HepG2 (cell line): ENCODE data around the gene RUVBL2. TPM values are rescaled to one million over a fixed set of nuclear protein-coding genes. Genes with fewer than 3 reads are reported as not detected.

Experiments used
- ATAC-seq: fragments of 200-7000 bp; cut with Tn5 transposase; 3 replicates; pipeline ENCODE4 v1.9.1; 2020; ENCODE audit warnings: mild to moderate bottlenecking, moderate library complexity
- BruUV-seq: library from RNA; stranded (reverse); fragments of 400-500 nt; replicated peaks from 2 replicates; lab custom pipeline; 2021; lab: Mats Ljungman, UMichigan
- CTCF ChIA-PET: fragments of 300-600 bp; formaldehyde crosslinking; extraction: SDS; loops from one replicate; lab custom pipeline; 2021; ENCODE audit warnings: low total read pairs, inconsistent platforms, low intra/inter-chr PET ratio; lab: Yijun Ruan, JAX
- POLR2A ChIA-PET: fragments of 350-600 bp; sonication (Branson Sonifier 250); formaldehyde crosslinking; loops from one replicate; lab custom pipeline; 2020; ENCODE audit warnings: antibody characterized with exemption, inconsistent platforms; lab: Yijun Ruan, JAX
- DNase-seq: peaks from one replicate; pipeline ENCODE4 v3.0.0-alpha.2; 2015; ENCODE audit warnings: low spot score
- FAIRE-seq: peaks from 3 replicates; lab custom pipeline; 2011; peaks lifted over from hg19 to GRCh38; lab: Jason Lieb, UNC
- H2AFZ ChIP-seq: one replicate; pipeline ENCODE4 v1.6.1; 2011; ENCODE audit warnings: low read length, inconsistent platforms
- H3K27ac ChIP-seq: fragments of 300-600 bp; 3 replicates; pipeline ENCODE4 v1.8.0; 2011; ENCODE audit warnings: mixed run types, mild to moderate bottlenecking, mixed read lengths, low read length, inconsistent platforms; ENCODE audit not compliant: insufficient read depth; ENCODE audit errors: extremely low read length
- H3K27me3 ChIP-seq, 2 experiments: fragments of 200-600 bp in 1 of 2; 2 replicates in 1 of 2; 3 replicates in 1 of 2; pipeline versions ENCODE4 v1.6.0 to v1.8.0; 2011; ENCODE audit warnings: low read length in 2 of 2, mild to moderate bottlenecking in 2 of 2, moderate library complexity in 2 of 2, inconsistent platforms in 1 of 2; ENCODE audit not compliant: insufficient read depth in 2 of 2, control insufficient read depth in 1 of 2
- H3K36me3 ChIP-seq, 2 experiments: fragments of 200-600 bp in 1 of 2; replicated peaks in 1 of 2; 2 replicates in 1 of 2; 3 replicates in 1 of 2; pipeline versions ENCODE4 v1.5.1 to v1.8.0; 2011; ENCODE audit warnings: low read length in 2 of 2, inconsistent platforms in 1 of 2; ENCODE audit not compliant: insufficient read depth in 2 of 2, control insufficient read depth in 1 of 2
- H3K4me1 ChIP-seq: 2 replicates; pipeline ENCODE4 v1.5.1; 2012; ENCODE audit warnings: low read length, inconsistent platforms; ENCODE audit not compliant: insufficient read depth
- H3K4me2 ChIP-seq: 2 replicates; pipeline ENCODE4 v1.6.0; 2011; ENCODE audit warnings: low read depth, low read length, inconsistent platforms
- H3K4me3 ChIP-seq, 3 experiments: fragments of 200-600 bp in 1 of 3; sonication (generic), shearing (Covaris generic) in 1 of 3; replicated peaks in 1 of 3; 2 replicates each; pipeline ENCODE4 v1.5.1; 2011 to 2016; ENCODE audit warnings: low read length in 3 of 3, inconsistent platforms in 2 of 3, low read depth in 2 of 3, mild to moderate bottlenecking in 2 of 3, control low read depth in 1 of 3, mixed read lengths in 1 of 3; ENCODE audit not compliant: insufficient read depth in 1 of 3
- H3K79me2 ChIP-seq: one replicate; pipeline ENCODE4 v1.6.1; 2011; ENCODE audit warnings: low read length, inconsistent platforms; ENCODE audit not compliant: insufficient read depth
- H3K9ac ChIP-seq: 2 replicates; pipeline ENCODE4 v1.6.0; 2011; ENCODE audit warnings: mild to moderate bottlenecking, low read depth, low read length, inconsistent platforms; ENCODE audit not compliant: insufficient read depth
- H3K9me3 ChIP-seq: 2 replicates; pipeline ENCODE4 v1.5.1; 2012; ENCODE audit warnings: mild to moderate bottlenecking, low read length
- H4K20me1 ChIP-seq: 2 replicates; pipeline ENCODE4 v1.6.0; 2011; ENCODE audit warnings: inconsistent platforms, mild to moderate bottlenecking, low read length, moderate library complexity; ENCODE audit not compliant: insufficient read depth
- FOXP1 ChIP-seq, 2 experiments: fragments of 450-650 bp in 1 of 2; IDR thresholded peaks; 2 replicates each; pipeline ENCODE4 v1.6.1; 2017 to 2018; ENCODE audit warnings: antibody characterized with exemption in 1 of 2
- GABPA ChIP-seq, 2 experiments: IDR thresholded peaks; 2 replicates each; pipeline ENCODE4 v1.6.1; 2011 to 2016; ENCODE audit warnings: low read depth in 2 of 2, low read length in 1 of 2, missing biosample characterization in 1 of 2, missing genetic modification characterization in 1 of 2
- KLF13 ChIP-seq: sonication (generic); formaldehyde crosslinking; IDR thresholded peaks from 2 replicates; pipeline ENCODE4 v1.4.0; 2020; ENCODE audit warnings: mild to moderate bottlenecking, missing genetic modification reagents
- LCORL ChIP-seq, 2 experiments: fragments of 450-650 bp in 1 of 2; sonication (generic) in 1 of 2; formaldehyde crosslinking in 1 of 2; IDR thresholded peaks; 2 replicates each; pipeline versions ENCODE4 v1.5.0 to v1.6.1; 2017 to 2020; ENCODE audit warnings: antibody characterized with exemption in 1 of 2, missing genetic modification reagents in 1 of 2
- MAZ ChIP-seq, 2 experiments: sonication (generic) in 1 of 2; formaldehyde crosslinking in 1 of 2; IDR thresholded peaks; 2 replicates each; pipeline versions ENCODE4 v1.5.0 to v1.6.1; 2012 to 2020; ENCODE audit warnings: low read depth in 2 of 2, mild to moderate bottlenecking in 2 of 2, borderline replicate concordance in 1 of 2, improper control_type of control experiment in 1 of 2, low read length in 1 of 2, missing genetic modification reagents in 1 of 2, moderate library complexity in 1 of 2
- MED1 ChIP-seq: sonication (generic); formaldehyde crosslinking; IDR thresholded peaks from 2 replicates; pipeline ENCODE4 v1.4.0; 2020; ENCODE audit warnings: missing genetic modification reagents
- MIXL1 ChIP-seq: IDR thresholded peaks from 2 replicates; pipeline ENCODE4 v1.6.1; 2016
- RXRB ChIP-seq: IDR thresholded peaks from 2 replicates; pipeline ENCODE4 v1.6.1; 2016; ENCODE audit warnings: borderline replicate concordance, missing genetic modification reagents, missing compliant biosample characterization
- SIN3B ChIP-seq: fragments of 150-350 bp; IDR thresholded peaks from 2 replicates; pipeline ENCODE4 v1.6.1; 2014; ENCODE audit warnings: low read length
- ZFAT ChIP-seq: sonication (generic); formaldehyde crosslinking; conservative IDR thresholded peaks from 2 replicates; pipeline ENCODE4 v1.8.1; 2023; ENCODE audit warnings: missing genetic modification reagents, inconsistent platforms
- ZMYM2 ChIP-seq: sonication (generic); formaldehyde crosslinking; IDR thresholded peaks from 2 replicates; pipeline ENCODE4 v1.8.0; 2022; ENCODE audit warnings: mild to moderate bottlenecking, missing genetic modification reagents
- ZNF607 ChIP-seq: sonication (generic); formaldehyde crosslinking; IDR thresholded peaks from 2 replicates; pipeline ENCODE4 v1.5.1; 2020; ENCODE audit warnings: missing genetic modification reagents, mild to moderate bottlenecking, borderline replicate concordance
- WGBS: methylation state at CpG from one replicate; pipeline ENCODE4 v1.1.6; 2017; ENCODE audit warnings: low lambda C conversion rate; 5-methylcytosine and 5-hydroxymethylcytosine counted together
- in situ Hi-C: cut with HindIII; loops from 2 replicates; pipeline ENCODE4 v1.10.0; 2017; ENCODE audit warnings: low pct_unique_long_range_greater_than_20kb; ENCODE audit not compliant: extremely low pct_ligation_motif_present
- intact Hi-C: fragments of 100-400 bp; cut with micrococcal nuclease; formaldehyde crosslinking; loops from one replicate; pipeline ENCODE4 v1.10.0; 2022; ENCODE audit not compliant: unreplicated experiment
- polyA plus RNA-seq, 8 experiments: library from polyadenylated mRNA; depleted of rRNA in 3 of 8; stranded (reverse) in 7 of 8; unstranded in 1 of 8; fragments of >200 nt; fragmentation: Illumina TruSeq in 4 of 8; extraction: Trizol in 4 of 8; gene quantifications; 2 replicates each; pipeline versions ENCODE4 v1.2.1 to v1.2.3, GENCODE V29; 2011 to 2016; ENCODE audit warnings: low read depth in 4 of 8, missing spikeins in 1 of 8, mixed read lengths in 1 of 8; ENCODE audit not compliant: insufficient read depth in 1 of 8
- total RNA-seq, 5 experiments: library from RNA; depleted of rRNA; stranded (reverse); fragments of >200 nt; fragmentation: Illumina TruSeq; extraction: Trizol; gene quantifications; 2 replicates each; pipeline ENCODE4 v1.2.3, GENCODE V29; 2016; ENCODE audit warnings: low read depth in 1 of 5
- TF ChIP-seq, protein P1 (sequence below): sonication (generic); formaldehyde crosslinking; IDR thresholded peaks from 2 replicates; pipeline ENCODE4 v1.5.0; 2020; ENCODE audit warnings: mild to moderate bottlenecking, missing genetic modification reagents
- TF ChIP-seq, protein P2 (sequence below): sonication (generic); formaldehyde crosslinking; IDR thresholded peaks from 2 replicates; pipeline ENCODE4 v1.4.0; 2020; ENCODE audit warnings: missing genetic modification reagents, mild to moderate bottlenecking, borderline replicate concordance
- TF ChIP-seq, protein P3 (sequence below): IDR thresholded peaks from 2 replicates; pipeline ENCODE4 v1.4.0; 2020; ENCODE audit warnings: mild to moderate bottlenecking, missing genetic modification reagents

The RUVBL2 gene
- total and polyA plus RNA-seq, 2 of the 13 experiments (the other 11 are each of a cell fraction or from before 2014, with no cell fraction given), result 120 to 122 TPM

DNA sequence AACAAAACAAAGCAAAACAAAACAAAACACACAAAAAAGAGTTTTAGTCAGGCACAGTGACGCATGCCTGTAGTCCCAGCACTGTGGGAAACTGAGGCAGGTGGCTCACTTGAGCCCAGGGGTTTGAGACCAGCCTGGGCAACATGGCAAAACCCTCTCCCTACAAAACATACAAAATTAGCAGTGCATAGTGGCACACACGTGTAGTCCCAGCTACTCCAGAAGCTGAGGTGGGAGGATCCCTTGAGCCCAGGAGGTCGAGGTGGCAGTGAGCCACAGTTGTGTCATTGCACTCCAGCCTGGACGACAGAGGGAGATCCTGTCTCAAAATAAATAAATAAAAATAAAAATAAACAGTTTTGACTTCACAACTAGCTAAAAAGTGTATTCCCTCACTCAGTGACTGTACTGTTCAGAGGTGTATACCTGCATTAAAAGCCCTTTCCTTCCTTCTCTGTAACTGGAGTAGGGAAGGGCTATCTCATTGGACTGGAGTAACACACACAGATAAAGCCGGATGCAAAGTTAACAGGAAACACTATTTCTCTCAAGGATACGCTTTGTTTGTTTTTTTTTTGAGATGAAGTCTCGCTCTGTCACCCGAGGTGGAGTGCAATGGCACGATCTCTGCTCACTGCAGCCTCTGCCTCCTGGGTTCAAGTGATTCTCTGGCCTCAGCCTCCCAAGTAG, 42.7 kb upstream of the RUVBL2 start:
- in situ Hi-C loops, result no loop called here
- Histone ChIP-seq H3K36me3 (no peaks in the 10 kb centered on the region), H3K4me2 (peak overlapping the region; percentile 59), H3K4me3 (no peak overlapping the region), H3K27me3 (no peaks in the 10 kb centered on the region), H3K9ac (no peak overlapping the region), H3K27ac (peak overlapping the region; percentile 44), H3K9me3 (no peaks in the 10 kb centered on the region), H3K4me1 (peaks cover 88% of the 10 kb centered on the region), H2AFZ (no peak overlapping the region), H4K20me1 (no peaks in the 10 kb centered on the region; the same call in 1 of the 2 replicates), H3K79me2 (peaks cover 12% of the 10 kb centered on the region)
- no TSS peak for BruUV-seq
- WGBS, result 13% methylated on average over 9 of the region's 9 CpGs
- intact Hi-C loops, result no loop called here
- peak; percentile 14; the same call in 1 of the 3 replicates for ATAC-seq
- ChIA-PET CTCF (no interaction called here), POLR2A (interaction anchor here (1.2 to 7.8 kb wide), 8 partner anchors 8 to 79 kb away, joined by 3 to 153 read pairs (median 4); partner anchors contain the start of genes DHDH, FTL, GYS1 and NUCB1)
- FAIRE-seq, result peak; percentile 28
- no peak for DNase-seq
- TF ChIP-seq, protein P1, sequence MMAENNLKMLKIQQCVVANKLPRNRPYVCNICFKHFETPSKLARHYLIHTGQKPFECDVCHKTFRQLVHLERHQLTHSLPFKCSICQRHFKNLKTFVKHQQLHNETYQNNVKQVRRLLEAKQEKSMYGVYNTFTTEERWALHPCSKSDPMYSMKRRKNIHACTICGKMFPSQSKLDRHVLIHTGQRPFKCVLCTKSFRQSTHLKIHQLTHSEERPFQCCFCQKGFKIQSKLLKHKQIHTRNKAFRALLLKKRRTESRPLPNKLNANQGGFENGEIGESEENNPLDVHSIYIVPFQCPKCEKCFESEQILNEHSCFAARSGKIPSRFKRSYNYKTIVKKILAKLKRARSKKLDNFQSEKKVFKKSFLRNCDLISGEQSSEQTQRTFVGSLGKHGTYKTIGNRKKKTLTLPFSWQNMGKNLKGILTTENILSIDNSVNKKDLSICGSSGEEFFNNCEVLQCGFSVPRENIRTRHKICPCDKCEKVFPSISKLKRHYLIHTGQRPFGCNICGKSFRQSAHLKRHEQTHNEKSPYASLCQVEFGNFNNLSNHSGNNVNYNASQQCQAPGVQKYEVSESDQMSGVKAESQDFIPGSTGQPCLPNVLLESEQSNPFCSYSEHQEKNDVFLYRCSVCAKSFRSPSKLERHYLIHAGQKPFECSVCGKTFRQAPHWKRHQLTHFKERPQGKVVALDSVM (CRISPR knock-in tag), result peak; percentile 96
- TF ChIP-seq LCORL (IDR thresholded peaks at IDR 0.05) (no peak), LCORL (CRISPR knock-in tag; IDR thresholded peaks at IDR 0.05) (0 out of 2 replicates have a peak, but pooled peaks have one; percentile 36), ZFAT (CRISPR knock-in tag) (no peak), ZMYM2 (peak; percentile 51; the same call in 1 of the 2 replicates), RXRB (CRISPR knock-in tag) (peak; percentile 46; the same call in 1 of the 2 replicates), MIXL1 (CRISPR knock-in tag) (peak; percentile 30; the same call in 1 of the 2 replicates), FOXP1 (IDR thresholded peaks at IDR 0.05) (no peak), FOXP1 (CRISPR knock-in tag; IDR thresholded peaks at IDR 0.05) (peak; percentile 6; the same call in 1 of the 2 replicates), SIN3B (no peak), MED1 (CRISPR knock-in tag) (peak; percentile 55), GABPA (IDR thresholded peaks at IDR 0.05; ENCODE audit: low read depth, low read length) (no peak), GABPA (CRISPR knock-in tag; IDR thresholded peaks at IDR 0.05; ENCODE audit: low read depth) (peak; percentile 44; the same call in 1 of the 2 replicates), ZNF607 (CRISPR knock-in tag) (peak; percentile 20; the same call in 1 of the 2 replicates), MAZ (IDR thresholded peaks at IDR 0.05; ENCODE audit: borderline replicate concordance, low read depth, low read length) (no peak), MAZ (CRISPR knock-in tag; IDR thresholded peaks at IDR 0.05; ENCODE audit: low read depth) (no peak), KLF13 (no peak)
- TF ChIP-seq, protein P2, sequence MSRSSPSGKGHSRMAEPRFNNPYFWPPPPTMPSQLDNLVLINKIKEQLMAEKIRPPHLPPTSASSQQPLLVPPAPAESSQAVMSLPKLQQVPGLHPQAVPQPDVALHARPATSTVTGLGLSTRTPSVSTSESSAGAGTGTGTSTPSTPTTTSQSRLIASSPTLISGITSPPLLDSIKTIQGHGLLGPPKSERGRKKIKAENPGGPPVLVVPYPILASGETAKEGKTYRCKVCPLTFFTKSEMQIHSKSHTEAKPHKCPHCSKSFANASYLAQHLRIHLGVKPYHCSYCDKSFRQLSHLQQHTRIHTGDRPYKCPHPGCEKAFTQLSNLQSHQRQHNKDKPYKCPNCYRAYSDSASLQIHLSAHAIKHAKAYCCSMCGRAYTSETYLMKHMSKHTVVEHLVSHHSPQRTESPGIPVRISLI (CRISPR knock-in tag), result peak; percentile 70; the same call in 1 of the 2 replicates
- TF ChIP-seq, protein P3, sequence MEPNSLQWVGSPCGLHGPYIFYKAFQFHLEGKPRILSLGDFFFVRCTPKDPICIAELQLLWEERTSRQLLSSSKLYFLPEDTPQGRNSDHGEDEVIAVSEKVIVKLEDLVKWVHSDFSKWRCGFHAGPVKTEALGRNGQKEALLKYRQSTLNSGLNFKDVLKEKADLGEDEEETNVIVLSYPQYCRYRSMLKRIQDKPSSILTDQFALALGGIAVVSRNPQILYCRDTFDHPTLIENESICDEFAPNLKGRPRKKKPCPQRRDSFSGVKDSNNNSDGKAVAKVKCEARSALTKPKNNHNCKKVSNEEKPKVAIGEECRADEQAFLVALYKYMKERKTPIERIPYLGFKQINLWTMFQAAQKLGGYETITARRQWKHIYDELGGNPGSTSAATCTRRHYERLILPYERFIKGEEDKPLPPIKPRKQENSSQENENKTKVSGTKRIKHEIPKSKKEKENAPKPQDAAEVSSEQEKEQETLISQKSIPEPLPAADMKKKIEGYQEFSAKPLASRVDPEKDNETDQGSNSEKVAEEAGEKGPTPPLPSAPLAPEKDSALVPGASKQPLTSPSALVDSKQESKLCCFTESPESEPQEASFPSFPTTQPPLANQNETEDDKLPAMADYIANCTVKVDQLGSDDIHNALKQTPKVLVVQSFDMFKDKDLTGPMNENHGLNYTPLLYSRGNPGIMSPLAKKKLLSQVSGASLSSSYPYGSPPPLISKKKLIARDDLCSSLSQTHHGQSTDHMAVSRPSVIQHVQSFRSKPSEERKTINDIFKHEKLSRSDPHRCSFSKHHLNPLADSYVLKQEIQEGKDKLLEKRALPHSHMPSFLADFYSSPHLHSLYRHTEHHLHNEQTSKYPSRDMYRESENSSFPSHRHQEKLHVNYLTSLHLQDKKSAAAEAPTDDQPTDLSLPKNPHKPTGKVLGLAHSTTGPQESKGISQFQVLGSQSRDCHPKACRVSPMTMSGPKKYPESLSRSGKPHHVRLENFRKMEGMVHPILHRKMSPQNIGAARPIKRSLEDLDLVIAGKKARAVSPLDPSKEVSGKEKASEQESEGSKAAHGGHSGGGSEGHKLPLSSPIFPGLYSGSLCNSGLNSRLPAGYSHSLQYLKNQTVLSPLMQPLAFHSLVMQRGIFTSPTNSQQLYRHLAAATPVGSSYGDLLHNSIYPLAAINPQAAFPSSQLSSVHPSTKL (CRISPR knock-in tag), result 0 out of 2 replicates have a peak, but pooled peaks have one; percentile 23
